Bronchial epithelial cell (primary cell): Measurements from ENCODE around the gene PUS3. TPM values are rescaled to one million over a fixed set of nuclear protein-coding genes. Genes with fewer than 3 reads are reported as not detected.

Experiments used
- DNase-seq: peaks from one replicate; pipeline ENCODE4 v3.0.0-alpha.2; 2010; ENCODE audit warnings: low read depth
- FAIRE-seq: peaks from 2 replicates; lab custom pipeline; 2011; peaks lifted over from hg19 to GRCh38; lab: Jason Lieb, UNC
- H3K27me3 ChIP-seq: 2 replicates; pipeline ENCODE4 v1.5.1; 2011; ENCODE audit warnings: low read length; ENCODE audit not compliant: control insufficient read depth, insufficient read depth
- H3K36me3 ChIP-seq: 2 replicates; pipeline ENCODE4 v1.5.1; 2011; ENCODE audit warnings: low read length; ENCODE audit not compliant: control insufficient read depth, insufficient read depth
- H3K4me3 ChIP-seq: 2 replicates; pipeline ENCODE4 v1.5.1; 2011; ENCODE audit warnings: mild to moderate bottlenecking, low read depth, low read length, control low read depth
- CTCF ChIP-seq: IDR thresholded peaks from 2 replicates; pipeline ENCODE4 v1.5.1; 2011; ENCODE audit warnings: mild to moderate bottlenecking, moderate library complexity, low read length, control low read depth, inconsistent platforms; ENCODE audit not compliant: insufficient read depth, severe bottlenecking
- total RNA-seq: library from RNA; depleted of rRNA; stranded (reverse); fragments of >200 nt; gene quantifications from 2 replicates; pipeline ENCODE4 v1.2.1, GENCODE V29; 2014

Gene PUS3
- total RNA-seq, result 11.6 and 19.5 TPM in 2 replicates

- DNase-seq (peak; percentile 76), FAIRE-seq (no peak)
- Histone ChIP-seq H3K36me3 (peaks cover 3% of the 10 kb centered on the region), H3K27me3 (peaks cover 2% of the 10 kb centered on the region), H3K4me3 (peak within 1 kb of the TSS; percentile 46)
- TF ChIP-seq CTCF, result no peak
These were observed at the start of gene PUS3 for GRCh38 chr11:125902927-125903710. Gene PUS3 (minus strand): TSS chr11:125903206. CDS start chr11:125896284, 6,922 bp downstream.

GRCh38 chr11:125952559-125952958 is 49.6 kb upstream of the PUS3 start:
- Histone ChIP-seq H3K36me3 (no peaks in the 10 kb centered on the region), H3K4me3 (no peak overlapping the region), H3K27me3 (no peaks in the 10 kb centered on the region)
- TF ChIP-seq CTCF, result no peak
- FAIRE-seq (no peak), DNase-seq (peak; percentile 46)

- TF ChIP-seq CTCF, result no peak
- Histone ChIP-seq H3K36me3 (no peaks in the 10 kb centered on the region), H3K4me3 (no peak overlapping the region), H3K27me3 (no peaks in the 10 kb centered on the region)
- no peak for FAIRE-seq
- no peak for DNase-seq
These were observed 48.7 kb upstream of the PUS3 start for GRCh38 chr11:125951731-125952130.

GRCh38 chr11:125950696-125951651 is 48.0 kb upstream of the PUS3 start:
- no peaks in the 10 kb centered on the region for H3K27me3 ChIP-seq
- no peak for DNase-seq
- H3K36me3 ChIP-seq, result no peaks in the 10 kb centered on the region
- no peak for TF ChIP-seq CTCF
- H3K4me3 ChIP-seq, result no peak overlapping the region
- no peak for FAIRE-seq

- FAIRE-seq, result no peak
- no peaks in the 10 kb centered on the region for H3K27me3 ChIP-seq
- no peaks in the 10 kb centered on the region for H3K36me3 ChIP-seq
- no peak for DNase-seq
- TF ChIP-seq CTCF, result no peak
- no peak overlapping the region for H3K4me3 ChIP-seq
These were observed 47.1 kb upstream of the PUS3 start for GRCh38 chr11:125950178-125950490.
